ENCODE measurements around the gene SIK2. TPM values are rescaled to one million over a fixed set of nuclear protein-coding genes. Genes with fewer than 3 reads are reported as not detected.

The SIK2 gene
- total RNA-seq, 1 donor from 2014 or later: 10.0 TPM

DNA sequence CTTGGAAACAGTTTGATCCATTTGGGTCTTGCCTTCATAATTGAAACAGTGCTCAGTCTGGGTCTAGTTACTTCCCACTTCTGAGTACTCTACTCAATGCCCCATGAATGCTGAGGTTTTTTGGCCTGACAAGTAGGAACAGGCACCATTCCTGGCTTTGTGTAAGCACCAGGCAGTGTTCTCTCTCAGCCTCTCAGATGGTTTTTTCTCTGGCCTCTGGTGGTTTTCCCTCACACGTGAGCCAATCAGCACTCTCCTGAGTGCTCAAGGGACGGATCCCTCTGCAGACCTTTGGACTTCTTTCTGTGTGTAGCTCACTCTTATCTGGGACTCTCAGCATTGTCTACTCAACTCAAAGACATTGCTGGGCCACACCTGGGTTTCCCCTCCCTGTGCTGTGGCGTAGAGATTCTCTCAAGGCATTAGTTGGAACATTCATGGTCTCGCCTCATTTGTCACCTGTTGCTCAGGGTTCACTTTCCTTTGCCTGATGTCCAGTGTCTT, 21.3 kb downstream of the SIK2 start:
- intact Hi-C loops (cut with micrococcal nuclease): no loop called here
- POLR2A ChIA-PET: no interaction called here
- peaks cover 59% of the 10 kb centered on the region for H3K36me3 Mint-ChIP-seq (ENCODE audit: low read depth)
- no peak overlapping the region for H3K27ac Mint-ChIP-seq
- no peak overlapping the region for H3K4me3 Mint-ChIP-seq
- H3K4me1 Mint-ChIP-seq: no peaks in the 10 kb centered on the region
- peaks cover 2% of the 10 kb centered on the region for H3K9me3 Mint-ChIP-seq
- TF ChIP-seq, protein P1, sequence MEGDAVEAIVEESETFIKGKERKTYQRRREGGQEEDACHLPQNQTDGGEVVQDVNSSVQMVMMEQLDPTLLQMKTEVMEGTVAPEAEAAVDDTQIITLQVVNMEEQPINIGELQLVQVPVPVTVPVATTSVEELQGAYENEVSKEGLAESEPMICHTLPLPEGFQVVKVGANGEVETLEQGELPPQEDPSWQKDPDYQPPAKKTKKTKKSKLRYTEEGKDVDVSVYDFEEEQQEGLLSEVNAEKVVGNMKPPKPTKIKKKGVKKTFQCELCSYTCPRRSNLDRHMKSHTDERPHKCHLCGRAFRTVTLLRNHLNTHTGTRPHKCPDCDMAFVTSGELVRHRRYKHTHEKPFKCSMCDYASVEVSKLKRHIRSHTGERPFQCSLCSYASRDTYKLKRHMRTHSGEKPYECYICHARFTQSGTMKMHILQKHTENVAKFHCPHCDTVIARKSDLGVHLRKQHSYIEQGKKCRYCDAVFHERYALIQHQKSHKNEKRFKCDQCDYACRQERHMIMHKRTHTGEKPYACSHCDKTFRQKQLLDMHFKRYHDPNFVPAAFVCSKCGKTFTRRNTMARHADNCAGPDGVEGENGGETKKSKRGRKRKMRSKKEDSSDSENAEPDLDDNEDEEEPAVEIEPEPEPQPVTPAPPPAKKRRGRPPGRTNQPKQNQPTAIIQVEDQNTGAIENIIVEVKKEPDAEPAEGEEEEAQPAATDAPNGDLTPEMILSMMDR (IDR thresholded peaks at IDR 0.05): no peak
- DNase-seq (no peak), ATAC-seq (ENCODE audit: low read depth) (no peak)
- H3K27me3 Mint-ChIP-seq: no peaks in the 10 kb centered on the region
- CTCF ChIA-PET: no interaction called here

DNA sequence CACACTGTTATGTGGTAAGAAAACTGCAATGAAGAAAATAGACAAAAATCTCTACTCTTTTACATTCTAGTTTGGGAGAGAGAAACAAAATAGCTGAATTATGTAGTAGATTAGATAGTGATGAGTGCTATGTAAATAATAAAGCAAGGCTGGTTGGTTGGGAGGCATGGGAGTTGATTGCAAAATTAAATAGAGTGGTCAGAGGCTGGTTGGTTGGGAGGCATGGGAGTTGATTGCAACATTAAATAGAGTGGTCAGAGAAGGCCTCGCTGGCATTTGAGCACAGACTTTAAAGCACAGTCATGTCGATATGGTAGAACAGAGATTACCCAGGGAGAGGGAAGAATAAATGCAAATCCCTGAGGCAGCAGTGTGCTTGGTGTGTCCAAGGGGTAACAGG, 22.4 kb downstream of the SIK2 start:
- ChIA-PET CTCF (no interaction called here), POLR2A (no interaction called here)
- intact Hi-C loops (cut with micrococcal nuclease): no loop called here
- DNase-seq: no peak
- TF ChIP-seq, protein P1 (IDR thresholded peaks at IDR 0.05): no peak
- H3K36me3 Mint-ChIP-seq (ENCODE audit: low read depth): peaks cover 60% of the 10 kb centered on the region
- no peak overlapping the region for H3K4me3 Mint-ChIP-seq
- no peaks in the 10 kb centered on the region for H3K4me1 Mint-ChIP-seq
- no peak for ATAC-seq (ENCODE audit: low read depth)
- no peaks in the 10 kb centered on the region for H3K27me3 Mint-ChIP-seq
- H3K9me3 Mint-ChIP-seq: peaks cover 2% of the 10 kb centered on the region
- H3K27ac Mint-ChIP-seq: no peak overlapping the region

DNA sequence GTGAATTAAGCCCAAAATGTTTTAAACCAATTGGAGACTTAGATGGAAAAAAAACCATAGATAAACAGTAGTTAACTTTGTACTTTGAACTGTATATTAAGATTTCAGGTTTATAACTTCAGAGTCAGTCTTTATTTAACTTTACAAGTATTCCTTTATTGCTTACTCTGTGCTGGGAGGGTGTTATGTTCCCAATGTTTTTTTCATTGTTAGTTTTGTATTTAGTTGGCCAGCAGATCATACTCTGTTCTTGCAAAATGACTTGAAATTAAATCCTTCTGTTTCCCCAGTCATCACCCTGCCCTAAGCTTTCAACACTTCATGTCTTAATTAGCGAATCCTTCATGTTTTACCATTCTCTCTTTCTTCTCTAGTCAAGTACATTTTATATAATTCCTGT, 25.3 kb downstream of the SIK2 start:
- intact Hi-C loops (cut with micrococcal nuclease): no loop called here
- Mint-ChIP-seq H3K27ac (no peak overlapping the region), H3K36me3 (ENCODE audit: low read depth) (peaks cover 50% of the 10 kb centered on the region), H3K9me3 (peaks cover 2% of the 10 kb centered on the region), H3K4me3 (no peak overlapping the region), H3K4me1 (no peaks in the 10 kb centered on the region), H3K27me3 (no peaks in the 10 kb centered on the region)
- TF ChIP-seq, protein P1 (IDR thresholded peaks at IDR 0.05): no peak
- DNase-seq (no peak), ATAC-seq (ENCODE audit: low read depth) (no peak)
- POLR2A ChIA-PET: no interaction called here
- CTCF ChIA-PET: no interaction called here

DNA sequence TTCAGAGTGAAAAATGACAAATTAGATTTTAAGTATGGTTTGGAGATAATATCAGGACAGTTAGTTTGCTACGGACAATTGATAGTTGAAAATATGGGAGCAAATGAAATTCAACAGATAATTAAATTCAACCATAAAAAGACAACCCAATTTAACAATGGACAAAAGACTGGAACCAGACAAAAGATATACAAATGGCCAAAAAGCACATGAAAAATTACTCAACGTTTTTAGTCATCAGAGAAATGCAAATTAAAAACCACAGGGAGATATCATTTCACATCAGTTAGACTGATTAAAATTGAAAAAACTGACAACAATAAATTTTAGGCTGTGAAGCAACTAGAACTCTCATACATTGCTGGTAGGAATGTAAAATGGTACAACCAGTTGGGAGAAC, 27.2 kb downstream of the SIK2 start:
- CTCF ChIA-PET: no interaction called here
- H3K4me3 Mint-ChIP-seq: no peak overlapping the region

DNA sequence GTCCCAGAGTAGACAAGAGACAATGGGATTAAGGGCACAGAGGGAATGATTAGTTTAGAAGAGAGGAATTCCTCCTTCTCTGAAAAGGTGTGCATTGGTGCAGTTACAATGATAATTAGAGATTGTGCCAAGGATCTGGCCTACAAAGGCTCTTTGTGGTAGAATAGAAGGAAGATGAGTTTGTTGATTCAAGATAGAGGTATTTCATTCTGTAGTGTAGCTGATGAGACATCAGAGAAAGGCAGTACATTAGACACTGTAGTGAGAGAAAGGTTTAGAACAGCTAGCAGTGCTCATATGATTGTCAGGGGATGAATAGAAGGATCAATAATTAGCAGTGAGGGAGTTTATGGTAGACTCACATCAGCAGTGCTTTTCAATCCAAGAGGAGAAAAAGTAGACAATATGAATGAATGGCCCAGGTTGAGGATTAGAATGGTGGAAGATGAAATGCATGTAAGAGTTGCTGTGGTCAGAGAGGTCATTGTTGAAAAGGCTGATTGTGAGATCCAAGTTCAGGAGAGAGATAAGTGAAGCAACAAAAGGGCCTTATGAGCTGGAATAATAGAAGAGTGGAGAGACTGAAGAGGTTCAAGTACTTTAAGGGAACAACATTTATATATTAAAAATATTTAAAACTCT, 28.9 kb downstream of the SIK2 start:
- H3K27me3 Mint-ChIP-seq: no peaks in the 10 kb centered on the region
- DNase-seq: no peak
- H3K36me3 Mint-ChIP-seq (ENCODE audit: low read depth): peaks cover 25% of the 10 kb centered on the region
- H3K4me1 Mint-ChIP-seq: no peaks in the 10 kb centered on the region
- ChIA-PET CTCF (interaction anchor here (1.6 kb wide), 1 partner anchor 27 kb away, joined by 4 read pairs; no protein-coding TSS in a partner anchor), POLR2A (no interaction called here)
- intact Hi-C loops (cut with micrococcal nuclease): no loop called here
- no peak for ATAC-seq (ENCODE audit: low read depth)
- no peak overlapping the region for H3K4me3 Mint-ChIP-seq
- no peak overlapping the region for H3K27ac Mint-ChIP-seq
- H3K9me3 Mint-ChIP-seq: no peaks in the 10 kb centered on the region
- TF ChIP-seq, protein P1 (IDR thresholded peaks at IDR 0.05): no peak

More for the DNA sequence above, 27.2 kb downstream of the SIK2 start:
- Mint-ChIP-seq H3K4me1 (no peaks in the 10 kb centered on the region), H3K36me3 (ENCODE audit: low read depth) (peaks cover 37% of the 10 kb centered on the region), H3K27me3 (no peaks in the 10 kb centered on the region), H3K27ac (no peak overlapping the region), H3K9me3 (no peaks in the 10 kb centered on the region)
- no peak for DNase-seq
- intact Hi-C loops (cut with micrococcal nuclease): no loop called here
- ATAC-seq (ENCODE audit: low read depth): no peak
- TF ChIP-seq, protein P1 (IDR thresholded peaks at IDR 0.05): no peak
- POLR2A ChIA-PET: no interaction called here
